Measurements from ENCODE around the gene UBAC2.

The UBAC2 gene

GRCh38 chr13:99379856-99380801 is 179.5 kb downstream of the UBAC2 start:
- Histone ChIP-seq H3K9ac (ENCODE audit: low read length) (no peak overlapping the region), H3K36me3 (ENCODE audit: control insufficient read depth, insufficient read depth, low read length) (no peaks in the 10 kb centered on the region), H3K9me3 (ENCODE audit: control insufficient read depth, low read length) (no peaks in the 10 kb centered on the region), H3K4me3 (ENCODE audit: low read length) (no peak overlapping the region), H3K4me1 (ENCODE audit: control insufficient read depth, insufficient read depth, low read length) (peaks cover 9% of the 10 kb centered on the region), H3K27me3 (ENCODE audit: control insufficient read depth, insufficient read depth, low read length) (no peaks in the 10 kb centered on the region)

GRCh38 chr13:99380921-99381645 is 180.4 kb downstream of the UBAC2 start:
- no peak overlapping the region for H3K4me3 ChIP-seq (ENCODE audit: low read length)
- no peaks in the 10 kb centered on the region for H3K27me3 ChIP-seq (ENCODE audit: control insufficient read depth, insufficient read depth, low read length)
- H3K4me1 ChIP-seq (ENCODE audit: control insufficient read depth, insufficient read depth, low read length): peaks cover 9% of the 10 kb centered on the region
- H3K9me3 ChIP-seq (ENCODE audit: control insufficient read depth, low read length): no peaks in the 10 kb centered on the region
- H3K9ac ChIP-seq (ENCODE audit: low read length): no peak overlapping the region
- no peaks in the 10 kb centered on the region for H3K36me3 ChIP-seq (ENCODE audit: control insufficient read depth, insufficient read depth, low read length)

- Histone ChIP-seq H3K9me3 (ENCODE audit: control insufficient read depth, low read length) (no peaks in the 10 kb centered on the region), H3K4me3 (ENCODE audit: low read length) (no peak overlapping the region), H3K27me3 (ENCODE audit: control insufficient read depth, insufficient read depth, low read length) (no peaks in the 10 kb centered on the region), H3K4me1 (ENCODE audit: control insufficient read depth, insufficient read depth, low read length) (peaks cover 9% of the 10 kb centered on the region), H3K36me3 (ENCODE audit: control insufficient read depth, insufficient read depth, low read length) (no peaks in the 10 kb centered on the region), H3K9ac (ENCODE audit: low read length) (no peak overlapping the region)
Observed at GRCh38 chr13:99381766-99382165, 181.1 kb downstream of the UBAC2 start.

GRCh38 chr13:99382428-99383133 is 181.9 kb downstream of the UBAC2 start:
- Histone ChIP-seq H3K9ac (ENCODE audit: low read length) (no peak overlapping the region), H3K36me3 (ENCODE audit: control insufficient read depth, insufficient read depth, low read length) (no peaks in the 10 kb centered on the region), H3K27me3 (ENCODE audit: control insufficient read depth, insufficient read depth, low read length) (no peaks in the 10 kb centered on the region), H3K4me1 (ENCODE audit: control insufficient read depth, insufficient read depth, low read length) (peaks cover 9% of the 10 kb centered on the region), H3K4me3 (ENCODE audit: low read length) (no peak overlapping the region), H3K9me3 (ENCODE audit: control insufficient read depth, low read length) (no peaks in the 10 kb centered on the region)

GRCh38 chr13:99383511-99383921 is 182.9 kb downstream of the UBAC2 start:
- H3K27me3 ChIP-seq (ENCODE audit: control insufficient read depth, insufficient read depth, low read length): no peaks in the 10 kb centered on the region
- peaks cover 9% of the 10 kb centered on the region for H3K4me1 ChIP-seq (ENCODE audit: control insufficient read depth, insufficient read depth, low read length)
- no peak overlapping the region for H3K4me3 ChIP-seq (ENCODE audit: low read length)
- H3K9me3 ChIP-seq (ENCODE audit: control insufficient read depth, low read length): no peaks in the 10 kb centered on the region
- no peak overlapping the region for H3K9ac ChIP-seq (ENCODE audit: low read length)
- H3K36me3 ChIP-seq (ENCODE audit: control insufficient read depth, insufficient read depth, low read length): no peaks in the 10 kb centered on the region

- Histone ChIP-seq H3K9me3 (ENCODE audit: control insufficient read depth, low read length) (no peaks in the 10 kb centered on the region), H3K9ac (ENCODE audit: low read length) (no peak overlapping the region), H3K4me1 (ENCODE audit: control insufficient read depth, insufficient read depth, low read length) (peaks cover 9% of the 10 kb centered on the region), H3K27me3 (ENCODE audit: control insufficient read depth, insufficient read depth, low read length) (no peaks in the 10 kb centered on the region), H3K36me3 (ENCODE audit: control insufficient read depth, insufficient read depth, low read length) (no peaks in the 10 kb centered on the region), H3K4me3 (ENCODE audit: low read length) (no peak overlapping the region)
Observed at GRCh38 chr13:99383946-99384345, 183.3 kb downstream of the UBAC2 start.

- no peaks in the 10 kb centered on the region for H3K9me3 ChIP-seq (ENCODE audit: control insufficient read depth, low read length)
- no peaks in the 10 kb centered on the region for H3K27me3 ChIP-seq (ENCODE audit: control insufficient read depth, insufficient read depth, low read length)
- peaks cover 9% of the 10 kb centered on the region for H3K4me1 ChIP-seq (ENCODE audit: control insufficient read depth, insufficient read depth, low read length)
- H3K4me3 ChIP-seq (ENCODE audit: low read length): no peak overlapping the region
- no peaks in the 10 kb centered on the region for H3K36me3 ChIP-seq (ENCODE audit: control insufficient read depth, insufficient read depth, low read length)
- H3K9ac ChIP-seq (ENCODE audit: low read length): no peak overlapping the region
Observed at GRCh38 chr13:99384468-99384867, 183.8 kb downstream of the UBAC2 start.

GRCh38 chr13:99385161-99385560 is 184.5 kb downstream of the UBAC2 start:
- Histone ChIP-seq H3K36me3 (ENCODE audit: control insufficient read depth, insufficient read depth, low read length) (no peaks in the 10 kb centered on the region), H3K4me1 (ENCODE audit: control insufficient read depth, insufficient read depth, low read length) (peaks cover 9% of the 10 kb centered on the region), H3K27me3 (ENCODE audit: control insufficient read depth, insufficient read depth, low read length) (no peaks in the 10 kb centered on the region)

GRCh38 chr13:99385940-99386339 is 185.3 kb downstream of the UBAC2 start:
- peaks cover 9% of the 10 kb centered on the region for H3K4me1 ChIP-seq (ENCODE audit: control insufficient read depth, insufficient read depth, low read length)
- no peak overlapping the region for H3K9ac ChIP-seq (ENCODE audit: low read length)
- no peaks in the 10 kb centered on the region for H3K27me3 ChIP-seq (ENCODE audit: control insufficient read depth, insufficient read depth, low read length)
- no peaks in the 10 kb centered on the region for H3K9me3 ChIP-seq (ENCODE audit: control insufficient read depth, low read length)
- H3K36me3 ChIP-seq (ENCODE audit: control insufficient read depth, insufficient read depth, low read length): no peaks in the 10 kb centered on the region
- H3K4me3 ChIP-seq (ENCODE audit: low read length): no peak overlapping the region

More at GRCh38 chr13:99385161-99385560, 184.5 kb downstream of the UBAC2 start:
- Histone ChIP-seq H3K9ac (ENCODE audit: low read length) (no peak overlapping the region), H3K4me3 (ENCODE audit: low read length) (no peak overlapping the region), H3K9me3 (ENCODE audit: control insufficient read depth, low read length) (no peaks in the 10 kb centered on the region)

GRCh38 chr13:99386495-99386894 is 185.8 kb downstream of the UBAC2 start:
- no peak overlapping the region for H3K4me3 ChIP-seq (ENCODE audit: low read length)
- no peaks in the 10 kb centered on the region for H3K27me3 ChIP-seq (ENCODE audit: control insufficient read depth, insufficient read depth, low read length)
- no peak overlapping the region for H3K9ac ChIP-seq (ENCODE audit: low read length)
- no peaks in the 10 kb centered on the region for H3K36me3 ChIP-seq (ENCODE audit: control insufficient read depth, insufficient read depth, low read length)
- no peaks in the 10 kb centered on the region for H3K9me3 ChIP-seq (ENCODE audit: control insufficient read depth, low read length)
- peaks cover 9% of the 10 kb centered on the region for H3K4me1 ChIP-seq (ENCODE audit: control insufficient read depth, insufficient read depth, low read length)

GRCh38 chr13:99386911-99387788 is 186.5 kb downstream of the UBAC2 start:
- H3K27me3 ChIP-seq (ENCODE audit: control insufficient read depth, insufficient read depth, low read length): no peaks in the 10 kb centered on the region

More at GRCh38 chr13:99386911-99387788, 186.5 kb downstream of the UBAC2 start:
- Histone ChIP-seq H3K4me3 (ENCODE audit: low read length) (no peak overlapping the region), H3K9me3 (ENCODE audit: control insufficient read depth, low read length) (no peaks in the 10 kb centered on the region), H3K36me3 (ENCODE audit: control insufficient read depth, insufficient read depth, low read length) (no peaks in the 10 kb centered on the region), H3K9ac (ENCODE audit: low read length) (no peak overlapping the region), H3K4me1 (ENCODE audit: control insufficient read depth, insufficient read depth, low read length) (peaks cover 8% of the 10 kb centered on the region)
